ENCODE results near the gene FLYWCH2.

Gene FLYWCH2

GRCh38 chr16:2856061-2856670, 26.8 kb upstream of the FLYWCH2 start:
- no peak overlapping the region for H3K27ac ChIP-seq
- peaks cover 0 to 15% (median 0%) of the 10 kb centered on the region in 3 donors for H3K36me3 ChIP-seq
- H3K9me3 ChIP-seq, result peaks cover 0 to 8% (median 0%) of the 10 kb centered on the region in 3 donors
- H3K4me3 ChIP-seq, result no peak overlapping the region
- DNase-seq, result peak in 1 of 2 donors; percentile 44
- H3K4me1 ChIP-seq, result peaks cover 0 to 13% (median 1%) of the 10 kb centered on the region in 4 donors
- H3K27me3 ChIP-seq, result peaks cover 0 to 68% of the 10 kb centered on the region in 2 donors
- TF ChIP-seq, protein P1, sequence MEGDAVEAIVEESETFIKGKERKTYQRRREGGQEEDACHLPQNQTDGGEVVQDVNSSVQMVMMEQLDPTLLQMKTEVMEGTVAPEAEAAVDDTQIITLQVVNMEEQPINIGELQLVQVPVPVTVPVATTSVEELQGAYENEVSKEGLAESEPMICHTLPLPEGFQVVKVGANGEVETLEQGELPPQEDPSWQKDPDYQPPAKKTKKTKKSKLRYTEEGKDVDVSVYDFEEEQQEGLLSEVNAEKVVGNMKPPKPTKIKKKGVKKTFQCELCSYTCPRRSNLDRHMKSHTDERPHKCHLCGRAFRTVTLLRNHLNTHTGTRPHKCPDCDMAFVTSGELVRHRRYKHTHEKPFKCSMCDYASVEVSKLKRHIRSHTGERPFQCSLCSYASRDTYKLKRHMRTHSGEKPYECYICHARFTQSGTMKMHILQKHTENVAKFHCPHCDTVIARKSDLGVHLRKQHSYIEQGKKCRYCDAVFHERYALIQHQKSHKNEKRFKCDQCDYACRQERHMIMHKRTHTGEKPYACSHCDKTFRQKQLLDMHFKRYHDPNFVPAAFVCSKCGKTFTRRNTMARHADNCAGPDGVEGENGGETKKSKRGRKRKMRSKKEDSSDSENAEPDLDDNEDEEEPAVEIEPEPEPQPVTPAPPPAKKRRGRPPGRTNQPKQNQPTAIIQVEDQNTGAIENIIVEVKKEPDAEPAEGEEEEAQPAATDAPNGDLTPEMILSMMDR (IDR thresholded peaks at IDR 0.05), result no peak
- intact Hi-C loops (cut with DNase I; ENCODE audit: low total_unique reads), result loop anchor here (10.0 kb wide), 1 partner anchor 121 kb away; no protein-coding TSS in a partner anchor

- intact Hi-C loops (cut with DNase I; ENCODE audit: low total_unique reads), result loop anchor here (10.0 kb wide), 1 partner anchor 122 kb away; no protein-coding TSS in a partner anchor
- no peak overlapping the region for H3K4me3 ChIP-seq
Measured at GRCh38 chr16:2856686-2857450, 26.1 kb upstream of the FLYWCH2 start.

GRCh38 chr16:2857451-2858244, 25.4 kb upstream of the FLYWCH2 start, which contains the start of gene PRSS22:
Gene PRSS22 (minus strand): TSS chr16:2858170. CDS start chr16:2858104, 66 bp downstream.
- intact Hi-C loops (cut with DNase I; ENCODE audit: low total_unique reads), result loop anchor here (10.0 kb wide), 1 partner anchor 123 kb away; no protein-coding TSS in a partner anchor
- TF ChIP-seq, protein P1 (IDR thresholded peaks at IDR 0.05), result no peak
- Histone ChIP-seq H3K4me3 (no peak within 1 kb of the TSS), H3K36me3 (peaks cover 0 to 15% (median 0%) of the 10 kb centered on the region in 3 donors), H3K27me3 (peaks cover 0 to 59% of the 10 kb centered on the region in 2 donors), H3K27ac (no peak within 1 kb of the TSS), H3K4me1 (peaks cover 0 to 13% (median 1%) of the 10 kb centered on the region in 4 donors), H3K9me3 (peaks cover 0 to 9% (median 0%) of the 10 kb centered on the region in 3 donors)
- peak in 1 of 2 donors; percentile 41 for DNase-seq

More at GRCh38 chr16:2856686-2857450, 26.1 kb upstream of the FLYWCH2 start:
- Histone ChIP-seq H3K27ac (no peak overlapping the region), H3K9me3 (peaks cover 0 to 9% (median 0%) of the 10 kb centered on the region in 3 donors), H3K27me3 (peaks cover 0 to 67% of the 10 kb centered on the region in 2 donors), H3K36me3 (peaks cover 0 to 15% (median 0%) of the 10 kb centered on the region in 3 donors), H3K4me1 (peaks cover 0 to 13% (median 1%) of the 10 kb centered on the region in 4 donors)
- DNase-seq, result peak in 1 of 2 donors; percentile 52
- TF ChIP-seq, protein P1 (IDR thresholded peaks at IDR 0.05), result no peak

- peak in 1 of 2 donors; percentile 58 for DNase-seq
- intact Hi-C loops (cut with DNase I; ENCODE audit: low total_unique reads), result loop anchor here (10.0 kb wide), 1 partner anchor 124 kb away; no protein-coding TSS in a partner anchor
- H3K9me3 ChIP-seq, result peaks cover 0 to 9% (median 0%) of the 10 kb centered on the region in 3 donors
- peaks cover 0 to 10% (median 0%) of the 10 kb centered on the region in 3 donors for H3K36me3 ChIP-seq
- peaks cover 0 to 54% of the 10 kb centered on the region in 2 donors for H3K27me3 ChIP-seq
- TF ChIP-seq, protein P1 (IDR thresholded peaks at IDR 0.05), result no peak
- peaks cover 0 to 13% (median 1%) of the 10 kb centered on the region in 4 donors for H3K4me1 ChIP-seq
- H3K4me3 ChIP-seq, result no peak overlapping the region
- H3K27ac ChIP-seq, result no peak overlapping the region
Measured at GRCh38 chr16:2858245-2859025, 24.6 kb upstream of the FLYWCH2 start.
